Mesenteric fat pad (tissue), 1 donor: Measurements from ENCODE around the gene TTC6. TPM values are rescaled to one million over a fixed set of nuclear protein-coding genes. Genes with fewer than 3 reads are reported as not detected.

Experiments used
- DNase-seq: peaks from one replicate; pipeline ENCODE4 v3.0.0-alpha.2; 2020; ENCODE audit warnings: low spot score
- total RNA-seq: library from RNA; stranded (reverse); fragmentation: NEBNext Ultra II Directional; extraction: Animal tissue kit (Norgen Biotek cat#: 25700); gene quantifications from one replicate; pipeline ENCODE4 v1.2.1, GENCODE V29; 2021
- donor health status: DM: yes; HTN: yes; CAD: no.

TTC6 gene
- total RNA-seq, 1 donor from 2014 or later: not detected

DNA sequence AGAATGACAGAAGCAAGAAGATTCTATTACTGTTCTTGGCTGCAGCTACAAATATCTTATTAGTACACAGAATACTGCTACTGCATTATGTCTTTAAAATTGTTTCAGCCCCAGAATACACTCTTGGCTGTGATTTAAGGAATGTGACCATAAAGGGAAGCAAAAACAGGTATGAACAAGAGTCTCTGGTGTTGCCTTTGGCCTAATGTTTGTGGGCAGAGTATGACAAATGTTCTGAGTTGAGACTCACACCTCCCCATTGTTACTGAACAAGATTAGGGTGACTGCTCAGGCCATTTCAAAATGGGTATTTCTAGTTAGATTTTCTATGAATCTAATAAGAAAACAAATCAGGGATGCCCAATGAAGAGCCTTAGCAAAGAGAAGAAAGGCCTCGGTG lies 28.5 kb downstream of the TTC6 start:
- no peak for DNase-seq

DNA sequence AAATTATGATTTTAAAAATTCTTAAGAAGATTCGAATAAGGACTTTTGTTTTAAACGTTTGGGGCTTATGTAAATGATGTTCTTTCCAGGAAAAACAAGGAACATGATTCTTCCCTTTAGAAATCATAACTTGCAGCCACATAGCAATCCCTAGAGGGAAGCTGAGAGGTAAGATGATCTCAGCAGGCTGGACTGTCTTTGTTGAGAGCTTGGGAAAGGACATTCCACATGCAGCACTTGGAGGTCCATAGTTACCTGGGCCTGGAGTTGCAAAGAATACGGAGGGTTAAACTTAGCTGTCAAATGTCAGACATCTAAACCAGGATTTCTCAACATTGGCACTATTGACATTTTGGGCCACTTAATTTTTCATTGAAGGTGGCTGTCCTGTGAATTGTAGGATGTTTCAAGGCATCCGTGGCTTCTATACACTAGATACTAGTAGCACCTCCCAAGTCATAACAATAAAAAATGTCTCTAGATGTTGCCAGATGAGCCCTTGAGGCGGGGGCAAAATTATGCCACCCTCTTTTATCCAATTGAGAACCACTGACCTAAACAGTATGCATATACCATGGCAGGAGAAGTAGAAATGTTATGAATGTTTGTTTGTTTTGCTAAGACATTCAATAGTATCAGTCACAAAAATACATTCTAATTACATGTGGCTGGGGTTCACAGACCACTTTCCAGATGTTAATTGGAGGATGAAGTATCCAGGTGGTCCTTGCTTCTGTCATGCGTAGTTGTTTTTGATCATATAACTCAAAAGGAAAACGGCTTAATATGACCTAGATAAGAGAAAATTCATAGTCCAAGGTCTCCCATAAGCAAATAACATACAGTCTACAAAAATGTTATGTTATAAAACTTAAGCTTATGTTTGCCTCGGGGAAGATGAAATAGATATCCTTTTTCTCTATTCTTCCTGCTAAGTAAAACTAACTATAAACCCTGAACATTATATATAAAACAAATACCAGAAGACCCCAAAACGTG lies 30.5 kb downstream of the TTC6 start:
- DNase-seq: no peak

GRCh38 chr14:37637341-37637740 lies 41.9 kb downstream of the TTC6 start:
- no peak for DNase-seq

- no peak for DNase-seq
Measured at GRCh38 chr14:37638599-37638998, 43.2 kb downstream of the TTC6 start.

- DNase-seq: no peak
Measured at GRCh38 chr14:37641117-37641516, 45.7 kb downstream of the TTC6 start.

DNA sequence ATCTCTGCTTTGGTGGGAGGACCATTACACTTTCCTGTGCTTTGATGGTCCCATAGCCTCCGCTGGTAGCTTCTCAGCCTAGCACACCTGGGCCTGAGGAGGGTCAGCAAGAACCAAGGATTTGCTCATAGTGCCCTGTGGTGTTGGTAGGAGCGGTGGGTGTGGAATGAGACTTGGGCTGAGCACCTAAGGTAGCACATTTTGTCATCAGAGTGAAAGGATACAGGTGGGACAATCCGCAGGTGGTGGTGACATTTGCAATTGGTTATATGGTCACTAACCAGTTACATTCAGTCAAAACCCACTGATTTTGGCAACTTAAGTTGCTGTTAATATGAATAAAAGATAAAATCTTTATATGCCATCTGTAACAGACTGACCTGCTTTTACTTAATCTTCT lies 46.7 kb downstream of the TTC6 start:
- no peak for DNase-seq

GRCh38 chr14:37643701-37644100 lies 48.3 kb downstream of the TTC6 start:
- DNase-seq: no peak

Other genes with a start within 250 kb of the TTC6 start
- not detected for gene FOXA1, start 380 bp upstream of the TTC6 start, total RNA-seq